Measurements from ENCODE around the gene DENND2A.

Gene DENND2A

DNA sequence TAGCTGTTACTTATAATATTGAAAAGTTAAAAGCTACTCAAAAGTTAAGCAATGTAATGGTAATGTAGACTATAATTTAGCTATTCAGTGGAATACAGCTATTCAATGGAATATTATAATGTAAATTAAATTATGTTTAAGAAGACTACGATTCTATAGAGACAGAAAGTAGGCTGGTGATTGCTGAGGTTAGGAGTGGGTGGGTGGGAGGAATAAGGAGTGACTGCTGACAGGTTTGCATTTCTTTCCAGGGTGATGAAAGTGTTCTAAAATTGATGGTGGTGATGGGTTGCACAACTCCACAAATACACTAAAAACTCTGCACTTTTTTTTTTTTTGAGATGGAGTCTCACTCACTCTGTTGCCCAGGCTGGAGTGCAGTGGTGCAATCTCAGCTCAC is 21.4 kb downstream of the DENND2A start:
- DNase-seq (ENCODE audit: low spot score): no peak

GRCh38 chr7:140618306-140618705 is 22.3 kb downstream of the DENND2A start:
- DNase-seq (ENCODE audit: low spot score): no peak

DNA sequence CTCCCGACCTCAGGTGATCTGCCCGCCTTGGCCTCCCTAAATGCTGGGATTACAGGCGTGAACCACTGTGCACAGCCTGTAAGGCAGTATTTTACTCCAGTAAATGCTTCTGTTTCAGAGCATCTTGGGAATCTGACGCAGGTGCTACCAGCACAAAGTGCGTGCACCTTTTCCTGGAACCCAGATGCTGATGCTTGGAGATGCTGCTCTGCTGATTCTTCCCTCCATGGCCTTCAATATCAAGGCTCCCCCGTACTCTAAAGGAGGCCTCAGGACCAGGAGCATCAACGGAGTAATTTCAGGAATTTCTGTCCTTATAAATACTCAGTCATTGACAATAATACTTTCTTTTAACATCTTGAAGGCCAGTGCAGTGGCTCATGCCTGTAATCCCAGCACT is 23.5 kb downstream of the DENND2A start:
- no peak for DNase-seq (ENCODE audit: low spot score)

- DNase-seq (ENCODE audit: low spot score): no peak
Measured at GRCh38 chr7:140616328-140616727, 24.3 kb downstream of the DENND2A start.

DNA sequence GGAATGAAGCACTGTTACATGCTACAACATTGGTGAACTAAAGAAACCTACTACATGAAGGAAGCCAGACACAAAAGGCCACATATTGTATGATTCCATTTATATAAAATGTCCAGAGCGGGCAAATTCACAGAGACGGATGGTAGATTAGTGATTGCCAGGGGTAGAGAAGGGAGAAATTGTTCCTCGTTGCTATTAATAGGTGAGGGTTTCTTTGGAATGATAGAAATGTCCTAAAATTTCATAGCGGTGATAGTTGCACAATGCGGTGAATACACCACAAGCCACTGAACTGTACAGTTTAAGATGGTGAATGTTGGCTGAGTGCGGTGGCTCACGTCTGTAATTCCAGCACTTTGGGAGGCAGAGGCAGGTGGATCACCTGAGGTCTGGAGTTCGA is 29.0 kb downstream of the DENND2A start:
- no peak for DNase-seq (ENCODE audit: low spot score)

GRCh38 chr7:140610204-140611165 is 30.1 kb downstream of the DENND2A start:
- DNase-seq (ENCODE audit: low spot score): no peak

DNA sequence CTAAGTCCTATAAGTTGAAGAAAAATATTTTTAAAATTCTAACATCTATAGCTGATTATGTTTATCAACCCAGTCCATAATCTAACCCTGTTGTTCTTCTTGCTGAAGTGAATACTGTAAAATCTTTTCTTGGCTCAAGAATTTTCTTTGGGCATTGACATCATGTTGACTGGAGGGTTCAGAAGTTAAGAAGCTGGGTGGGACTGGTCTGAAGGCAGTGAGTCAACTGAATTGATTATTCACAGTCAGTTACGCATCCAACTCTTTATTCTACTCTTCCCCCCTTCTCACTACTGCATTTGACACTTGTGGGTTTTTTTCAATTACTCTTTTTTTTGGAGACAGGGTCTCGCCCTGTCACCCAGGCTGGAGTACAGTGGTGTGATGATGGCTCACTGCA is 31.0 kb downstream of the DENND2A start:
- no peak for DNase-seq (ENCODE audit: low spot score)

DNA sequence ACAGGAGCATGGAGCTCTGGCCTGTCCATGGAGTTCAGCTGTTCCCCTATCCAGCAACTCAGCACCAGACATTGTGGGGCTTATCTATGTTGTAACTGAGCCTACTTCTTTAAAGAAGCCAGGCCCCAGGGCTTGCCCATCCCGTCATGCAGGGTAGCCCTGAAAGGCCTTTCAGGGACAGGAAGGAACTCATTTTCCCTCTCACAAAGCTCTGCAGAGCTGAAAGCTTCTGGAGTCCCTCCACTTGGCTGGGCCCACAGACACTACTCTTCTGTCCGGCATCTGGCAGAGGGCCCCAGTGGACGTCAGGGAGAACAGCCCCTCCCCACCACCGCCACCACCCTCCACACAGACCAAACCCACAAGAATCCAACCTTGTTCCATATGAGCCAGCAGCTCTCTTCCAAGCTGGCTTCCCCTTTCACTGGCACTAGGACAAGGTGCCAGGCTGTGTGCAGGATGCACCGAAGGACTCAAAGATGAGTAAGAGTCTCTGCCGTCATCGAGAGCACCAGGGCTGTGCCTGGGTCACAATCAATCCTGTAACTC is 33.1 kb downstream of the DENND2A start:
- peak; percentile 94 for DNase-seq (ENCODE audit: low spot score)

DNA sequence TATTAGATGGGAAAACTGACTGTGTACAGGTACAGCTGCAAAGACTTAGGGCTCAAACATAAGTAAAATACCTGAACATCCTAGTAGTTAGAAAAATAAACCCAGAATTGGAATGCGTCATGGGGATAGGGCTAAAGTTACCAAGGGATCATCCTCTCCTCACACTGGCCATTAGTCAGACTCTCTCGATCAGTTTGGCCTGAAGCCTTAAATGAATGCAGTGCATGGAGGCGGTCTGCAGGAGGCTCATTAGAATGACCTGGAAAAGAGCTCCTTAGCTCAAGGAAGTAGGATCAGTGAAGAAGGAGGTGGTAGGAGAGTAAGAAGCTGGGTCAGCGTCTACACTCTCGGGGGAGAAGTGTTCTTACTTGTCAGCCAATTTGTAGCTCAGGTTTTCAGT is 35.3 kb downstream of the DENND2A start:
- DNase-seq (ENCODE audit: low spot score): no peak

GRCh38 chr7:140604760-140605159 is 35.9 kb downstream of the DENND2A start:
- DNase-seq (ENCODE audit: low spot score): no peak

DNA sequence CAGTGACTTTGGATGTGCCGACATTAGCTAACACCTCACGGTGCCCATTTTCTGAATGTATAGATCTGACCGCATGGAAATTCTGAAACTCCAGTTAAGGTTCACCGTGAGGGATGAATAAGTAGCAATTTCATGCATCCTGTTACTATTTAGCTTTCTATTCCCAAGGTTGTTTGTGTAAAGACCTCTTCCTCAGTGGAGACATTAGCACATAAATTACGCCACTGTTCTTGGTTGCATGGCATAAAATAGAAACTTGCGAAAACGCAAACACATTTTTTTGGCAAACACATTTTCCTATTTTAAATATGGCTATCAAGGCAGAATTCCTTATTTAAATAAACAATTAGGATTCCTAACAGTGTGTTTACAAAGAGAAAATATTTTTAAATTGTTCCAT is 36.5 kb downstream of the DENND2A start:
- DNase-seq (ENCODE audit: low spot score): no peak

DNA sequence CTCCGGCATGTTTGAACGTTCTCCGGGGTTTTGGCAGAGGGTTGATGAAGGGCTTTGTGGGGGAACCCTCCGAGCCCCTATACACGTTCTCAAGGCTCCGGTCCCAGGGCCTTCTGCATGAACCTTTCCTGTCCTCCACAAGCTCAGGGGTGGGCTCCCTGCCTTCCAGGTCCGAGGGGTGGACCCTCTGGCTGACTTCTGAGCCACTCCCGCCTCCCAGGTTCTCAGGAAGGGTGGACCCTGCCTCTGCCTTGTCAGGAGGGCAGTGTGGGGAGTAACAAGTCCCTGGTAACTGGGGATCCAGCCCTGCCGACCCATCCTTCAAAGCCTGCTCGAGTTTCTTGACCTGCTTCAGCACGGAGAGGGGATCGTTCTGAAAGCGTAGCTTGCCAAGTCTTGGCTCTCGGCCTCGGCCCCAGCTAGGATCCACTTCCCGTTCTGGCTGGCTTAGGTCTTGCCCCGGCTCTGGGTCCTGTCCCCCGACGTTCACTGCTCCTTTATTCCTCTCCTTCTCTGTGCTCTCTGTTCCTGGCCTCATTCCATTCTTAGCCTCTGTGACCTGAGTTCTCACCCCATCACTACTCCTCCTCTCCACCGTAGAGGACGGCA is 38.9 kb downstream of the DENND2A start:
- DNase-seq (ENCODE audit: low spot score): no peak

- DNase-seq (ENCODE audit: low spot score): no peak
Measured at GRCh38 chr7:140600341-140600740, 40.3 kb downstream of the DENND2A start.

DNA sequence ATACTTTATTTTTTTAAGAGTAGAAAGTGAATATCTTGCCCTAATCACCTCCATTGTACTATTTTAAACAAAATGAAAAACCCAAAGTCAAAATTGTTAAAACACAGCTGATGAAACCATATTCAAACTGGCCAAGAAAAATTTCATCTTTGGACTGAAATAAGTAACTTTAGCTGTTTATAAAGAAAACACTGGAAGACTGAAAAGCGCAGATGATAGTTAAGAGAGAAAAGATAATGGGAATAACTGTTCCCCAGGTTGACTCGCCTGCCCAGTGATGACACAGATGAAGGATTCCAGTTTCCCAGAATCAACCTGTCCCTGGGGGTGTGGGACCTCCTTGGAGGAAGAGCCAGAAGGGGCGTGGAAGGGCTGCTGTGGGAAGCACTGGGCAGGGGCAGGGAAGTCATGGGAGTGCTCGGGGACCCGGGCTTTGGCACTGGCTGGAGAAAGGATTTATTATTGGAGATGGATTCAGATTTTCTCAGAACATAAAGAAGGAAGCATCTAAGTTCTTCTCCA is 43.1 kb downstream of the DENND2A start:
- no peak for DNase-seq (ENCODE audit: low spot score)

DNA sequence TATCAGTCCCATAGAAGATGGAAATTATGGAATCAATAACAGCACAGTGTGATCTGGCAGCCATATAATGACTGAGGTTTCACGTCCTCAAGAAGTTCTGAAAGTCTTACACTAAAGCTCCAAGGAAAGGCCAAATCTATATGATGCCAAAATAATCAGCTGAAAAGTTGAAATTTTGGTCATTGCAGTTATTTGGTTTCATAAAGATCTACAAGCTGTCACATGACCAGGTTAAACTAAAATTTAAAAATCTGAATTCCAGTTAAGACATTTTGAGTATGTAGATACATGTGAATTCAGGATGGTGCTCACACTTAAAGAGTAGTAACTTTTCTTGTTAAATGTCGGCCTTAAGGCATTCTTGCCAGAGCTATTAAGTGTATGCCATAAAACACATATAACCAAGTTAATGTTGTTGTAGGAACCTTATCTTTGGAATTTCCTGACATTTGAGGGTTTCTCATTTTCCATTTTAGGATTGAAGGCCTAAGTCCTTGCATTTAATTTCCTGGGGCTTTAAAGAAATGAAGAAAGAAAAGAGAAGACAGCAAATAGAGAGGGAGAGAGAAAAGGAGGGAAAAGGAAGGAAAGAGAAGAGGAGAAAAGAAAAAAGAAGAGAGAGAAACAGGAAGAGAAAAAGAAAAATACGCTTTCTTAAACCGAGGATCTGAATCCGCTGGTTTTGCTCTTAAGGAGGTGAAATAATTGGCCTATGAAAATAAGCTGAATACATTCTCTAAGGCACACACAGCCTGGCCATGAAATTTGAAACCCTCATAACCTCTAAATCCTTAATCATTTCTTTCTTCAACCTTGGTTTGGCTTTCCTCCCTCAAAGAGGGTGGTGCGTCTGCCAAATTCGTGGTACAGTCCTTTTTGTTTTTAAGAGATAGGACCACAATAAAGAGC is 43.8 kb downstream of the DENND2A start:
- no peak for DNase-seq (ENCODE audit: low spot score)

- no peak for DNase-seq (ENCODE audit: low spot score)
Measured at GRCh38 chr7:140595468-140596092, 45.0 kb downstream of the DENND2A start.

DNA sequence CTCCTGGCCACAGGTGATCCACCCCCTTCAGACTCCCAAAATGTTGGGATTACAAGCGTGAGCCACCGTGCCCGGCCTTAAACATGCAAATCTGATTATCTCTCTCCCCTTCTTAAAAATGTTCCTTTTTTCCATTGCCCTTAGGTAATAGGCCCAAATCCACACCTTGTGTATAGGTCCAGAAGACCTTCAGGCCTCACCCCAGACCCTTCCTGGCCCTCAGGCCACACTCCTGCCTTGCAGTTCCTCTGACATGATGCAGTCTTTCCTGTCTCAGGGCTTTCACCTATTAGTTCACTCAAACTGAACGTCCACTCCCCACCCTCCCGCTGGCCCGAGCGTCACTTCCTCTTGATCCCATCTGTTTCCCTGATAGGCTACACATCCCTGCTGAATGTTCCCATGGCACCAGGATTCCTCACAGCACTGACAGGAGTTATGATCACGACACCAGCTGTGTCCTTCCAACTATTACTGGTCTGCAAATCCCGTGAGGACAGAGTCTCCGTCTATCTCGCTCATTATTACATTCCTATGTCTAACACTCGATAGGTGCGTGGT is 46.4 kb downstream of the DENND2A start:
- DNase-seq (ENCODE audit: low spot score): no peak

DNA sequence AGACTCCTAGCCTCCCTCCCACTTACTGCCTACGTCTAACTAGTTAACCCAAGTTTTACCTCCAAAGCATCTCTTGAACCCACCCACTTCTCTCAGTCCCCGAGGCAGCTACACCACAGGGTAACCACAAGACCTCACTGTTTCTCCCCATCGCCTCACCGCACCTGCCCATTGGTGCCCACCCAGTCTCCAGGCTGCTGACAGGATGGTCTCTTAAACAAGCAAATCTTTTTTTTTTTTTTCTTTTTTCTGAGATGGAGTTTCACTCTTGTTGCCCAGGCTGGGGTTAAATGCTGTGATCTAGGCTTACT is 47.0 kb downstream of the DENND2A start:
- no peak for DNase-seq (ENCODE audit: low spot score)

- no peak for DNase-seq (ENCODE audit: low spot score)
Measured at GRCh38 chr7:140592964-140593671, 47.5 kb downstream of the DENND2A start.

- no peak for DNase-seq (ENCODE audit: low spot score)
Measured at GRCh38 chr7:140591180-140591902, 49.3 kb downstream of the DENND2A start.
